ENCODE measurements around the gene ATP11B. TPM values are rescaled to one million over a fixed set of nuclear protein-coding genes. Genes with fewer than 3 reads are reported as not detected.

ATP11B gene
- total RNA-seq, 1 experiment from 2014 or later: 167 TPM

GRCh38 chr3:182910936-182911781, 117.9 kb downstream of the ATP11B start:
- Histone ChIP-seq H3K4me3 (ENCODE audit: low read length) (no peak overlapping the region), H3K9me3 (ENCODE audit: low read length) (no peaks in the 10 kb centered on the region), H3K27ac (ENCODE audit: low read length) (no peak overlapping the region), H4K20me1 (ENCODE audit: insufficient read depth, low read depth, low read length) (no peaks in the 10 kb centered on the region), H3K4me1 (ENCODE audit: low read length) (peaks cover 4% of the 10 kb centered on the region), H3K36me3 (ENCODE audit: insufficient read depth, low read length) (peaks cover 15% of the 10 kb centered on the region), H3K9ac (ENCODE audit: low read length) (no peak overlapping the region), H3K4me2 (ENCODE audit: low read depth, low read length, poor library complexity, severe bottlenecking) (no peak overlapping the region), H3K27me3 (ENCODE audit: low read length) (no peaks in the 10 kb centered on the region), H2AFZ (ENCODE audit: low read length) (no peak overlapping the region), H3K9me2 (replicated peaks; ENCODE audit: insufficient read depth, low read length) (no peaks in the 10 kb centered on the region), H3K79me2 (ENCODE audit: low read length) (no peaks in the 10 kb centered on the region)
- DNase-seq: no peak

DNA sequence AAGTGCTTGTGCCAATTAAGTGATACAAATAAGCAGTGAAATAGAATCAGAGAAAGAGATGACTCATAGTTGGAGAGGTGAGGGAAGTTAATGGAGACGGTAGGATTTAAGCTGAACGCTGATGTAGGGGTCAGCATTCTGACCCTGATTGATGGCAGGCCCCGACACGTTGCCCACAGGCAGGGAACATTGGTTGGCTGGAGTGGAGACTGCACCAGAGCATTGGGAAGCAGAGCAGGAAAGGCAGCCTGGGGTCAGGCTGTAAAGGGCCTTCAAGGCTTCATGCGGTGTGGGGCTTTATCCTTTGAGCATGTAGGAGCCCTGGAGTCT, 118.4 kb downstream of the ATP11B start:
- H3K9me3 ChIP-seq (ENCODE audit: low read length): no peaks in the 10 kb centered on the region
- no peak overlapping the region for H3K4me2 ChIP-seq (ENCODE audit: low read depth, low read length, poor library complexity, severe bottlenecking)
- H3K4me3 ChIP-seq (ENCODE audit: low read length): no peak overlapping the region
- H3K27me3 ChIP-seq (ENCODE audit: low read length): no peaks in the 10 kb centered on the region
- H3K36me3 ChIP-seq (ENCODE audit: insufficient read depth, low read length): peaks cover 14% of the 10 kb centered on the region
- no peak overlapping the region for H2AFZ ChIP-seq (ENCODE audit: low read length)
- no peak overlapping the region for H3K9ac ChIP-seq (ENCODE audit: low read length)
- peaks cover 10% of the 10 kb centered on the region for H3K4me1 ChIP-seq (ENCODE audit: low read length)
- H4K20me1 ChIP-seq (ENCODE audit: insufficient read depth, low read depth, low read length): no peaks in the 10 kb centered on the region
- H3K79me2 ChIP-seq (ENCODE audit: low read length): no peaks in the 10 kb centered on the region
- H3K27ac ChIP-seq (ENCODE audit: low read length): no peak overlapping the region
- no peaks in the 10 kb centered on the region for H3K9me2 ChIP-seq (replicated peaks; ENCODE audit: insufficient read depth, low read length)
- no peak for DNase-seq

- Histone ChIP-seq H3K79me2 (ENCODE audit: low read length) (no peaks in the 10 kb centered on the region), H3K36me3 (ENCODE audit: insufficient read depth, low read length) (peaks cover 14% of the 10 kb centered on the region), H3K27me3 (ENCODE audit: low read length) (no peaks in the 10 kb centered on the region), H3K9me3 (ENCODE audit: low read length) (no peaks in the 10 kb centered on the region), H3K27ac (ENCODE audit: low read length) (no peak overlapping the region), H3K4me1 (ENCODE audit: low read length) (peaks cover 17% of the 10 kb centered on the region), H3K9me2 (replicated peaks; ENCODE audit: insufficient read depth, low read length) (no peaks in the 10 kb centered on the region), H3K4me3 (ENCODE audit: low read length) (no peak overlapping the region), H3K9ac (ENCODE audit: low read length) (no peak overlapping the region), H2AFZ (ENCODE audit: low read length) (no peak overlapping the region), H4K20me1 (ENCODE audit: insufficient read depth, low read depth, low read length) (no peaks in the 10 kb centered on the region), H3K4me2 (ENCODE audit: low read depth, low read length, poor library complexity, severe bottlenecking) (no peak overlapping the region)
- DNase-seq: no peak
Measured at GRCh38 chr3:182912474-182912873, 119.2 kb downstream of the ATP11B start.

- H3K4me3 ChIP-seq (ENCODE audit: low read length): no peak overlapping the region
- H3K4me2 ChIP-seq (ENCODE audit: low read depth, low read length, poor library complexity, severe bottlenecking): no peak overlapping the region
- DNase-seq: no peak
Measured at GRCh38 chr3:182913889-182914288, 120.6 kb downstream of the ATP11B start.

GRCh38 chr3:182914341-182914740, 121.0 kb downstream of the ATP11B start:
- Histone ChIP-seq H3K36me3 (ENCODE audit: insufficient read depth, low read length) (peaks cover 14% of the 10 kb centered on the region), H3K9me2 (replicated peaks; ENCODE audit: insufficient read depth, low read length) (no peaks in the 10 kb centered on the region), H2AFZ (ENCODE audit: low read length) (no peak overlapping the region), H3K4me2 (ENCODE audit: low read depth, low read length, poor library complexity, severe bottlenecking) (no peak overlapping the region), H3K27ac (ENCODE audit: low read length) (no peak overlapping the region), H3K27me3 (ENCODE audit: low read length) (no peaks in the 10 kb centered on the region), H4K20me1 (ENCODE audit: insufficient read depth, low read depth, low read length) (no peaks in the 10 kb centered on the region), H3K9me3 (ENCODE audit: low read length) (no peaks in the 10 kb centered on the region), H3K79me2 (ENCODE audit: low read length) (no peaks in the 10 kb centered on the region), H3K4me3 (ENCODE audit: low read length) (no peak overlapping the region), H3K4me1 (ENCODE audit: low read length) (peaks cover 18% of the 10 kb centered on the region), H3K9ac (ENCODE audit: low read length) (no peak overlapping the region)
- no peak for DNase-seq

More at GRCh38 chr3:182913889-182914288, 120.6 kb downstream of the ATP11B start:
- Histone ChIP-seq H3K9me3 (ENCODE audit: low read length) (no peaks in the 10 kb centered on the region), H3K9me2 (replicated peaks; ENCODE audit: insufficient read depth, low read length) (no peaks in the 10 kb centered on the region), H2AFZ (ENCODE audit: low read length) (no peak overlapping the region), H3K9ac (ENCODE audit: low read length) (no peak overlapping the region), H4K20me1 (ENCODE audit: insufficient read depth, low read depth, low read length) (no peaks in the 10 kb centered on the region), H3K79me2 (ENCODE audit: low read length) (no peaks in the 10 kb centered on the region), H3K36me3 (ENCODE audit: insufficient read depth, low read length) (peaks cover 14% of the 10 kb centered on the region), H3K27me3 (ENCODE audit: low read length) (no peaks in the 10 kb centered on the region), H3K4me1 (ENCODE audit: low read length) (peaks cover 18% of the 10 kb centered on the region), H3K27ac (ENCODE audit: low read length) (no peak overlapping the region)

DNA sequence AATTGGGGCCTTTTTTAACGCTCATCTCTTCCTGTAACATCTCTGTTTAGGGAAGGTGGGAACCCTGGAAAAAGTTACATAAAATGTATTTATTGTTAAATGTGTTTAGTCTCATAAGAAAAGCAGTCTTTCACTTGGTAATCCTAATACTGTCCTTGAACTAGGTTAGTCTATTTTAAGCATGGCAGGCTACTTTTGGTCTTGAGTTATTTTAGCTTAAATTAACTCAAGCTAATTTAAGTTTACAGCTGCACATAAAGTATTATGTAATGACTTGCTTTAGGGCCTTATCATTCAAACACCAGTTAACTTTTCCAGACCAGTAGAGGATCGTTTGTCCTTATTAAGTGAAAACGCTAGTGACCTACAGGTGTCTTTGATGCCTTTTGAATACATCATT, 123.8 kb downstream of the ATP11B start:
- Histone ChIP-seq H4K20me1 (ENCODE audit: insufficient read depth, low read depth, low read length) (no peaks in the 10 kb centered on the region), H3K4me2 (ENCODE audit: low read depth, low read length, poor library complexity, severe bottlenecking) (no peak overlapping the region), H3K36me3 (ENCODE audit: insufficient read depth, low read length) (peaks cover 14% of the 10 kb centered on the region), H3K4me1 (ENCODE audit: low read length) (peaks cover 18% of the 10 kb centered on the region), H3K27ac (ENCODE audit: low read length) (no peak overlapping the region), H3K27me3 (ENCODE audit: low read length) (no peaks in the 10 kb centered on the region), H2AFZ (ENCODE audit: low read length) (no peak overlapping the region), H3K9me2 (replicated peaks; ENCODE audit: insufficient read depth, low read length) (no peaks in the 10 kb centered on the region), H3K4me3 (ENCODE audit: low read length) (no peak overlapping the region), H3K79me2 (ENCODE audit: low read length) (no peaks in the 10 kb centered on the region), H3K9me3 (ENCODE audit: low read length) (no peaks in the 10 kb centered on the region), H3K9ac (ENCODE audit: low read length) (no peak overlapping the region)
- no peak for DNase-seq

- H2AFZ ChIP-seq (ENCODE audit: low read length): no peak overlapping the region
- no peak overlapping the region for H3K4me2 ChIP-seq (ENCODE audit: low read depth, low read length, poor library complexity, severe bottlenecking)
- no peak for DNase-seq
- no peaks in the 10 kb centered on the region for H3K27me3 ChIP-seq (ENCODE audit: low read length)
- no peaks in the 10 kb centered on the region for H3K9me3 ChIP-seq (ENCODE audit: low read length)
- no peak overlapping the region for H3K27ac ChIP-seq (ENCODE audit: low read length)
- no peaks in the 10 kb centered on the region for H3K79me2 ChIP-seq (ENCODE audit: low read length)
- H3K36me3 ChIP-seq (ENCODE audit: insufficient read depth, low read length): peaks cover 10% of the 10 kb centered on the region; the same call in 1 of the 2 replicates
- H3K4me1 ChIP-seq (ENCODE audit: low read length): peaks cover 15% of the 10 kb centered on the region
- no peak overlapping the region for H3K4me3 ChIP-seq (ENCODE audit: low read length)
- H3K9ac ChIP-seq (ENCODE audit: low read length): no peak overlapping the region
- no peaks in the 10 kb centered on the region for H3K9me2 ChIP-seq (replicated peaks; ENCODE audit: insufficient read depth, low read length)
- no peaks in the 10 kb centered on the region for H4K20me1 ChIP-seq (ENCODE audit: insufficient read depth, low read depth, low read length)
Measured at GRCh38 chr3:182919866-182920357, 126.6 kb downstream of the ATP11B start.

DNA sequence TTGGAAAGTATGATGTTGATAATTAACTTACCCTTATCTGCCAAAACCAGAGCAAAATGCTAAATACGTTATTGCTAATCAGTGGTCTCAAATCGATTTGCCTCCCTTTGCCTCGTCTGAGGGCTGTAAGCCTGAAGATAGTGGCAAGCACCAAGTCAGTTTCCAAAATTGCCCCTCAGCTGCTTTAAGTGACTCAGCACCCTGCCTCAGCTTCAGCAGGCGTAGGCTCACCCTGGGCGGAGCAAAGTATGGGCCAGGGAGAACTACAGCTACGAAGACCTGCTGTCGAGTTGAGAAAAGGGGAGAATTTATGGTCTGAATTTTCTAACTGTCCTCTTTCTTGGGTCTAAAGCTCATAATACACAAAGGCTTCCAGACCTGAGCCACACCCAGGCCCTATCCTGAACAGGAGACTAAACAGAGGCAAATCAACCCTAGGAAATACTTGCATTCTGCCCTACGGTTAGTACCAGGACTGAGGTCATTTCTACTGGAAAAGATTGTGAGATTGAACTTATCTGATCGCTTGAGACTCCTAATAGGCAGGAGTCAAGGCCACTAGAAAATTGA, 127.3 kb downstream of the ATP11B start:
- no peak overlapping the region for H2AFZ ChIP-seq (ENCODE audit: low read length)

More for the DNA sequence above, 127.3 kb downstream of the ATP11B start:
- no peaks in the 10 kb centered on the region for H3K79me2 ChIP-seq (ENCODE audit: low read length)
- DNase-seq: no peak
- no peaks in the 10 kb centered on the region for H4K20me1 ChIP-seq (ENCODE audit: insufficient read depth, low read depth, low read length)
- H3K36me3 ChIP-seq (ENCODE audit: insufficient read depth, low read length): peaks cover 3% of the 10 kb centered on the region; the same call in 1 of the 2 replicates
- no peak overlapping the region for H3K9ac ChIP-seq (ENCODE audit: low read length)
- no peak overlapping the region for H3K27ac ChIP-seq (ENCODE audit: low read length)
- H3K4me2 ChIP-seq (ENCODE audit: low read depth, low read length, poor library complexity, severe bottlenecking): no peak overlapping the region
- H3K9me3 ChIP-seq (ENCODE audit: low read length): no peaks in the 10 kb centered on the region
- no peak overlapping the region for H3K4me3 ChIP-seq (ENCODE audit: low read length)
- no peaks in the 10 kb centered on the region for H3K27me3 ChIP-seq (ENCODE audit: low read length)
- H3K4me1 ChIP-seq (ENCODE audit: low read length): peaks cover 15% of the 10 kb centered on the region
- H3K9me2 ChIP-seq (replicated peaks; ENCODE audit: insufficient read depth, low read length): no peaks in the 10 kb centered on the region
